GM23338 (cell line): ENCODE measurements around the gene PIGS. TPM values are rescaled to one million over a fixed set of nuclear protein-coding genes. Genes with fewer than 3 reads are reported as not detected.

Experiments used
- ATAC-seq: fragments of 200-7000 bp; cut with Tn5 transposase; 3 replicates; pipeline ENCODE4 v1.9.1; 2020
- DNase-seq: peaks from one replicate; pipeline ENCODE4 v3.0.0-alpha.2; 2015; ENCODE audit warnings: low spot score
- H2AFZ ChIP-seq: fragments of 200-600 bp; sonication (generic); 2 replicates; pipeline ENCODE4 v1.8.0; 2016; ENCODE audit warnings: antibody characterized with exemption, mild to moderate bottlenecking, moderate library complexity
- H3F3A ChIP-seq: fragments of 200-600 bp; sonication (generic); replicated peaks from 2 replicates; pipeline ENCODE4 v1.8.0; 2017; ENCODE audit warnings: antibody characterized with exemption, mixed run types, low read depth
- H3K27ac ChIP-seq: fragments of 200-600 bp; sonication (generic); 2 replicates; pipeline ENCODE4 v1.6.1; 2016; ENCODE audit warnings: low read depth
- H3K27me3 ChIP-seq: fragments of 200-600 bp; sonication (generic); 2 replicates; pipeline ENCODE4 v1.8.0; 2016; ENCODE audit warnings: mild to moderate bottlenecking, mixed run types, moderate library complexity; ENCODE audit not compliant: insufficient read depth
- H3K36me3 ChIP-seq: fragments of 200-600 bp; sonication (generic); 2 replicates; pipeline ENCODE4 v1.8.0; 2016; ENCODE audit warnings: mild to moderate bottlenecking; ENCODE audit not compliant: insufficient read depth
- H3K4me1 ChIP-seq: fragments of 200-600 bp; sonication (generic); 2 replicates; pipeline ENCODE4 v1.8.0; 2016; ENCODE audit warnings: mild to moderate bottlenecking, moderate library complexity; ENCODE audit not compliant: insufficient read depth
- H3K4me2 ChIP-seq: fragments of 200-600 bp; sonication (generic); 2 replicates; pipeline ENCODE4 v1.7.1; 2017; ENCODE audit warnings: mixed run types
- H3K4me3 ChIP-seq: fragments of 200-600 bp; sonication (generic); 2 replicates; pipeline ENCODE4 v1.6.1; 2016; ENCODE audit warnings: mixed run types
- H3K79me2 ChIP-seq: fragments of 200-600 bp; sonication (generic); replicated peaks from 2 replicates; pipeline ENCODE4 v1.8.0; 2017; ENCODE audit warnings: mild to moderate bottlenecking; ENCODE audit not compliant: insufficient read depth
- H3K9me2 ChIP-seq: fragments of 200-600 bp; sonication (generic); 2 replicates; pipeline ENCODE4 v1.8.0; 2017; ENCODE audit not compliant: insufficient read depth
- H4K20me1 ChIP-seq: fragments of 200-600 bp; sonication (generic); replicated peaks from 2 replicates; pipeline ENCODE4 v1.8.0; 2017; ENCODE audit warnings: mild to moderate bottlenecking; ENCODE audit not compliant: insufficient read depth
- H3K27ac Mint-ChIP-seq: 2 replicates; pipeline ENCODE4 v1.8.0; 2020; ENCODE audit warnings: inconsistent platforms, mild to moderate bottlenecking, moderate library complexity, mixed read lengths
- H3K27me3 Mint-ChIP-seq: 3 replicates; pipeline ENCODE4 v1.8.0; 2022; ENCODE audit warnings: low read depth, mild to moderate bottlenecking, moderate library complexity, mixed read lengths, inconsistent platforms; ENCODE audit not compliant: insufficient read depth, poor library complexity
- H3K36me3 Mint-ChIP-seq: 3 replicates; pipeline ENCODE4 v1.8.0; 2021; ENCODE audit warnings: low read depth, mild to moderate bottlenecking, inconsistent platforms, moderate library complexity, mixed read lengths
- H3K4me1 Mint-ChIP-seq: 3 replicates; pipeline ENCODE4 v1.8.0; 2020; ENCODE audit warnings: mild to moderate bottlenecking, inconsistent platforms, mixed read lengths
- H3K4me3 Mint-ChIP-seq: 3 replicates; pipeline ENCODE4 v1.8.0; 2021; ENCODE audit warnings: moderate library complexity, mild to moderate bottlenecking, inconsistent platforms, mixed read lengths
- H3K9me3 Mint-ChIP-seq: 3 replicates; pipeline ENCODE4 v1.8.0; 2020; ENCODE audit warnings: moderate library complexity, mild to moderate bottlenecking, inconsistent platforms, mixed read lengths
- CREB1 ChIP-seq: fragments of 250-450 bp; sonication (Bioruptor Pico); IDR thresholded peaks from 2 replicates; pipeline ENCODE4 v1.5.0; 2020; ENCODE audit warnings: low read depth, mild to moderate bottlenecking, moderate library complexity
- CTCF ChIP-seq, 2 experiments: fragments of 200-600 bp in 1 of 2; sonication (generic) in 1 of 2; conservative IDR thresholded peaks; 2 replicates each; pipeline versions ENCODE4 v1.5.1 to v1.6.1; 2016 to 2017; ENCODE audit warnings: antibody characterized with exemption in 2 of 2, low read depth in 2 of 2, mild to moderate bottlenecking in 2 of 2, moderate library complexity in 1 of 2
- ETS1 ChIP-seq: IDR thresholded peaks from 2 replicates; pipeline ENCODE4 v1.6.1; 2016; ENCODE audit warnings: antibody characterized with exemption
- EZH2 ChIP-seq: fragments of 200-600 bp; sonication (generic); IDR thresholded peaks from one replicate; pipeline ENCODE4 v1.8.0; 2017; ENCODE audit warnings: antibody characterized with exemption, mild to moderate bottlenecking, low read depth; ENCODE audit not compliant: unreplicated experiment
- JUNB ChIP-seq: IDR thresholded peaks from one replicate; pipeline ENCODE4 v1.6.1; 2016; ENCODE audit warnings: antibody characterized with exemption; ENCODE audit not compliant: unreplicated experiment
- NANOG ChIP-seq: IDR thresholded peaks from 2 replicates; pipeline ENCODE4 v1.6.1; 2016; ENCODE audit warnings: antibody characterized with exemption, borderline replicate concordance
- REST ChIP-seq: IDR thresholded peaks from one replicate; pipeline ENCODE4 v1.6.1; 2018; ENCODE audit warnings: antibody characterized with exemption; ENCODE audit not compliant: unreplicated experiment
- STAT1 ChIP-seq: IDR thresholded peaks from one replicate; pipeline ENCODE4 v1.6.1; 2016; ENCODE audit warnings: antibody characterized with exemption; ENCODE audit not compliant: unreplicated experiment
- ZNF114 ChIP-seq: fragments of 250-450 bp; sonication (Bioruptor Pico); IDR thresholded peaks from 2 replicates; pipeline ENCODE4 v1.5.0; 2020; ENCODE audit warnings: mild to moderate bottlenecking, moderate library complexity
- ZNF331 ChIP-seq: fragments of 250-450 bp; sonication (Bioruptor Pico); IDR thresholded peaks from 2 replicates; pipeline ENCODE4 v1.5.0; 2020; ENCODE audit warnings: low read depth, mild to moderate bottlenecking, moderate library complexity
- ZNF462 ChIP-seq: fragments of 250-450 bp; sonication (Bioruptor Pico); IDR thresholded peaks from 2 replicates; pipeline ENCODE4 v1.5.0; 2020; ENCODE audit warnings: mild to moderate bottlenecking, moderate library complexity
- polyA plus RNA-seq: library from polyadenylated mRNA; unstranded; fragments of >200 nt; fragmentation: Nextera tagmentation; extraction: Ambion mirVana; gene quantifications from 2 replicates; pipeline ENCODE4 v1.2.1, GENCODE V29; 2016
- total RNA-seq: library from RNA; depleted of rRNA; stranded (reverse); fragments of >200 nt; shearing (Covaris generic); gene quantifications from 2 replicates; pipeline ENCODE4 v1.2.3, GENCODE V29; 2014

The PIGS gene
- total and polyA plus RNA-seq, 2 experiments from 2014 or later, result 16.4 to 53.2 TPM

- Histone ChIP-seq H4K20me1 (no peaks in the 10 kb centered on the region), H3K27ac (no peak overlapping the region), H3K9me2 (no peaks in the 10 kb centered on the region), H3K4me2 (no peak overlapping the region), H3K36me3 (no peaks in the 10 kb centered on the region), H3K79me2 (no peaks in the 10 kb centered on the region), H3K4me3 (no peak overlapping the region), H2AFZ (no peak overlapping the region), H3K27me3 (no peaks in the 10 kb centered on the region), H3K4me1 (no peaks in the 10 kb centered on the region), H3F3A (no peaks in the 10 kb centered on the region)
- H3K4me3 Mint-ChIP-seq, result no peak overlapping the region
- no peak for ATAC-seq
- no peak overlapping the region for H3K27ac Mint-ChIP-seq
- no peaks in the 10 kb centered on the region for H3K36me3 Mint-ChIP-seq
- TF ChIP-seq EZH2, result no peak
- TF ChIP-seq ETS1, result no peak
- no peak for TF ChIP-seq CTCF (conservative IDR thresholded peaks at IDR 0.05; ENCODE audit: low read depth in 2 of 2)
- TF ChIP-seq REST, result no peak
- no peak for TF ChIP-seq ZNF114
- TF ChIP-seq STAT1, result no peak
- no peak for TF ChIP-seq JUNB
- no peak for TF ChIP-seq NANOG
- TF ChIP-seq CREB1 (CRISPR knock-in tag), result no peak
- TF ChIP-seq ZNF331 (CRISPR knock-in tag), result no peak
- no peak for TF ChIP-seq ZNF462 (CRISPR knock-in tag)
- 0 out of 3 replicates have a peak, but pooled peaks cover 3% of the 10 kb centered on the region for H3K4me1 Mint-ChIP-seq
- no peak for DNase-seq
- H3K9me3 Mint-ChIP-seq, result no peaks in the 10 kb centered on the region; the same call in 2 of the 3 replicates
- H3K27me3 Mint-ChIP-seq, result peaks cover 14% of the 10 kb centered on the region
Measured at GRCh38 chr17:28530250-28530649, 41.1 kb downstream of the PIGS start.
